NOMO-1 treated with DMSO at 0.1 percent for 48 hours (cell line): Measurements from ENCODE around the gene NMNAT1.
"Not testable (repeated sequence)": the region's sequence is repeated elsewhere in the genome, so short reads cannot be mapped to it uniquely, and the experiment has no call there.

Experiments used
- DNase-seq: peaks from one replicate; lab custom pipeline; 2025; ENCODE audit not compliant: unreplicated experiment; lab: John Stamatoyannopoulos, UW

NMNAT1 gene

DNA sequence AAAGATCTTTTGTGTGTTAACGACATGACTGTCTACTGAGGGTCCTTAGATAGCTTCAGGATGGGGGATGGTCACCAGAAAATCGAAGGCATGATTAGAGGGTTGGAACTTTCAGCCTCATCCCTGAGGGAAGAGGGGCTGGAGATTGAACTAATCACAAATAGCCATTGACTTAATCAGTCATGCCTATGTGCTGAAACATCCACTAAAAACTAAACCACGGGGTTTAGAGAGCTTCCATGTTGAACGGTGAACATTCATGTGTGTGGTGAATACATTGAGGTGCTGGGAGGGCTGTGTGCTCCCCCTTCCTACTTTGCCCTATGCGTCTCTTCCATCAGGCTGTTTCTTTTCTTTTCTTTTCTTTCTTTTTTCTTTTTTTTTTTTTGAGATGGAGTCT is 70.7 kb downstream of the NMNAT1 start:
- DNase-seq: no peak

DNA sequence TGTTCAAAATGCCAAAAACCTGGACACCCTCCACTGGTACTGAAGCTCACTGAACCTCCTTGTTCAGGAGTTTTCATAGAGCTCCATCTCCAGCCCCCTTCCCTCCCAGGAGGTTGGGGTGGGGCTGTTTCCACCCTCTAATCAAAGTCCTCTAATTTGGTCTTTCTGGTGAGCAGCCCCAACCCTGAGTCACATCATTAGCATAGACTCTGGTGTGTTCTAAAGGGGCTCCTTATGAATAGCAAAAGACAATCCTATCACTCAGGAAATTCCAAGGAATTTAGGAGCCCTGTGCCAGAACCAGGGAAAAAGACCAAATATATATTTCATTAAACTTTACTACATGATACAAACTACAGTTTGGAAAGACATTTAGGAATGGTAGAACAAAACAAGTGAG is 76.3 kb downstream of the NMNAT1 start:
- no peak for DNase-seq

DNA sequence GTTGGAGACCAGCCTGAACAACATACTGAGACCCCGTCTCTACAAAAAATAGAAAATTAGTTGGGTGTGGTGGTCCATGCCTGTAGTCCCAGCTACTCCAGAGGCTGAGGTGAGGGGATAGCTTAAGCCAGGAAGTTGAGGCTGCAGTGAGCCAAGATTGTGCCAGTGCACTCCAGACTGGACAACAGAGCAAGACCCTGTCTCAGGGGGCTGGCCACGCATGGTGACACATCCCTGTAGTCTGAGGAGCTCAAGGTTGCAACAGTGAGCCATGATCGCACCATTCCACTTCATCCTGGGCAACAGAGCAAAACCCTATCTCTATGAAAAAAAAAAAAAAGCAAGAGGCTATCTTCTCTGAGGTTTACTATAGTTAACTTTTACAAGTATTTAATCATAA is 76.8 kb downstream of the NMNAT1 start:
- no peak for DNase-seq

DNA sequence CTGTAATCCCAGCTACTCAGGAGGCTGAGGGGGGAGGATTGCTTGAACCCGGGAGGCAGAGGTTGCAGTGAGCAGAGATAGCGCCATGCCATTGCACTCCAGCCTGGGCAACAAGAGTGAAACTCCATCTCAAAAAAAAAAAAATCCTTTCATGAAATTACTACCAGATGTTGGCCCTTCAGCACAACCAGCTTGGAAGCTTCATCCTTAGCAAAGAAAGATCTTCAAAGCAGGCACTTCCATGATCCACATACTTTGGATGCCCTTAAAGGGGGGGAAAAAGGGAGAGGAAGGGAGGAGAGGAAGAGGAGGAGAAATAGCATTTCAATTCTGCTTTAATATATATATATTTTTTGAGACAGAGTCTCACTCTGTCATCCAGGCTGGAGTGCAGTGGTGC is 77.4 kb downstream of the NMNAT1 start:
- not testable (repeated sequence) for DNase-seq

DNA sequence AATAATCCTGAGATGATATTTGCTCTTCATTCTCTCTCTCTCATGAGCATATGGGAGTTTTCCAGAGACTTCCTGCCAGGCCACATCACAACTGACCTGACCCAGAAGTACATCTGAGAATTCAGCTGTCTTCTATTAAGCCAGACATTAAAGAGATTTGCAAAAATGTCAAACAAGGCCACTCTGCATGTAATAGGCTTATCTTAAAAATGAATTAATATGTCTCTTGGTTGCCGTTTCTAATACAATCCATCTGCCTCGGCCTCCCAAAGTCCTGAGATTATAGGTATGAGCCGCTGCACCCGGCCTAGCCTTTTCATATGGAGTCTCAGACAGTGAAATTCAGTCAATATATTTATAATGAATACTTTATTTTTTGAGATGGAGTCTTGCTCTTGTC is 78.7 kb downstream of the NMNAT1 start:
- DNase-seq: not testable (repeated sequence)

DNA sequence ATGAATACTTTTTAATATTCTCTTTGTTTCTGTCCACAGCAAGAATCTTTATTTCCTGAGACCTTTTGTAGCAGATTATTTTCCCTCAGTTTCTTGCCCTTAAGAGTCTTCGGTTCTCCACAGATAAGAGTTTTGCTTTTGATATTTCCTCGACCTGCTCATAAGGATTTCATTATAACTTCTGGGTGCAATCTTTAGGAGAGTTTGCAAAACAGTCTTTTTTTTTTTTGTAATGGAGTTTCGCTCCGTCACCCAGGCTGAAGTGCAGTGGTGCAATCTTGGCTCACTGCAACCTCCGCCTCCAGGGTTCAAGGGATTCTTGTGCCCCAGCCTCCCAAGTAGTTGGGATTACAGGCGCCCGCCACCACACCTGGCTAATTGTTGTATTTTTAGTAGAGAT is 79.4 kb downstream of the NMNAT1 start:
- DNase-seq: no peak

DNA sequence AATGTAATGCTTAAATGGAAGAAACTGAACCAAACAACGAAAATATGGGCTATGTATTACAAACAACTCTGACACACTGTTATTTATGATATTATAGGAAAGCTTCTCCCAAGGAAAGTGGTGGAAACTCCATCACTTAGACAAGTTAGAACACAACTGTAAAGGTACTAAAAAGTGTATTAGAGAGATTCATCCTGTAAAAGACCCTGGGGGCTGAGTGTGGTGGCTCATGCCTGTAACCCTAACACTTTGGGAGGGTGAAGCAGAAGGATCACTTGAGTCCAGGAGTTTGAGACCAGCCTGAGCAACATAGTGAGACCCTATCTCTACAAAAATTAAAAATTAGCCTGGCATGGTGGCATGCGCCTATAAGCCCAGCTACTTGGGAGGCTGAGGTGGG is 82.1 kb downstream of the NMNAT1 start:
- DNase-seq: no peak

DNA sequence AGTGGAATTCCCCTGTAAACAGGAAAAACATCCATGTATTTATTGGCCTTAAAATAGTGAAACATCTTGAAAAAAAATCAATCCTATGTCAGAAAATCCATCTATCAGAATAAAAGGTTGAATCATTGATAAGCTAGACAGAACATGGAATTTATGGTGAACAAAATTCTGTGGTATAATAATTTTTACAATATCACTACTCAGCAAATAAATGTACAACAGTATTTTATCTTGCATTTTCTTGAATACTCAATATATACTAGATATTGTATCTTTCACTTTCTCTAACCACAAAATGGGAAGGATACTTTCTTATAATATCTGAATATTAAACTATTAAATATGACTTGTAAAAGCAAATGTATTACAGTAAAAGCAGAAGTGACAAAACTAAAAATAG is 83.8 kb downstream of the NMNAT1 start:
- peak; percentile 20 for DNase-seq

DNA sequence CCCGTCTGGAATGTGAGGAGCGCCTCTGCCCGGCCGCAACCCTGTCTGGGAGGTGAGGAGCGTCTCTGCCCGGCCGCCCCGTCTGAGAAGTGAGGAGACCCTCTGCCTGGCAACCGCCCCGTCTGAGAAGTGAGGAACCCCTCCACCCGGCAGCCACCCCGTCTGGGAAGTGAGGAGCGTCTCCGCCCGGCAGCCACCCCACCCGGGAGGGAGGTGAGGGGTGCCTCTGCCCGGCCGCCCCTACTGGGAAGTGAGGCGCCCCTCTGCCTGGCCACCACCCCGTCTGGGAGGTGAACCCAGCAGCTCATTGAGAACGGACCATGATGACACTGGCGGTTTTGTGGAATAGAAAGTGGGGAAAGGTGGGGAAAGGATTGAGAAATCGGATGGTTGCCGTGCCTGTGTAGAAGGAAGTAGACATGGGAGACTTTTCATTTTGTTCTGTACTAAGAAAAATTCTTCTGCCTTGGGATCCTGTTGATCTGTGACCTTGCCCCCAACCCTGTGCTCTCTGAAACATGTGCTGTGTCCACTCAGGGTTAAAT is 85.8 kb downstream of the NMNAT1 start:
- peak; percentile 65 for DNase-seq

DNA sequence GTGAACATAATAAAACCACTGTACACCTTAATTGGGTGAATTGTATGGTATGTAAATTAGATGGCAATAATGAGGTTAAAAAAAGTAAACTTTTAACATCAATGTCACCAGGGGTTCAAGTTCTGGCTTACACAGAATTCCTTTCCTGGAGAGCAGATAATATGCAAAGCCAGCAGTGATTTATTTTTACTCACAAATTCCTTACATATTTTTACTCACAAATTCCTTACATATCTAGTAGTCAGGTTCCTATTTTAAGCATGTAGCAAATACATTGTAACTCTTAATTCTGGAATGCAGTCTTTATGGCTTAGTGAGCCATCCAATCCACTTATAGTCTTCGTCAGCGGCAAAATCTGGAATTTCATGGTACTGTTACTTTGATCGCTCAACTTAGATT is 88.2 kb downstream of the NMNAT1 start:
- no peak for DNase-seq

DNA sequence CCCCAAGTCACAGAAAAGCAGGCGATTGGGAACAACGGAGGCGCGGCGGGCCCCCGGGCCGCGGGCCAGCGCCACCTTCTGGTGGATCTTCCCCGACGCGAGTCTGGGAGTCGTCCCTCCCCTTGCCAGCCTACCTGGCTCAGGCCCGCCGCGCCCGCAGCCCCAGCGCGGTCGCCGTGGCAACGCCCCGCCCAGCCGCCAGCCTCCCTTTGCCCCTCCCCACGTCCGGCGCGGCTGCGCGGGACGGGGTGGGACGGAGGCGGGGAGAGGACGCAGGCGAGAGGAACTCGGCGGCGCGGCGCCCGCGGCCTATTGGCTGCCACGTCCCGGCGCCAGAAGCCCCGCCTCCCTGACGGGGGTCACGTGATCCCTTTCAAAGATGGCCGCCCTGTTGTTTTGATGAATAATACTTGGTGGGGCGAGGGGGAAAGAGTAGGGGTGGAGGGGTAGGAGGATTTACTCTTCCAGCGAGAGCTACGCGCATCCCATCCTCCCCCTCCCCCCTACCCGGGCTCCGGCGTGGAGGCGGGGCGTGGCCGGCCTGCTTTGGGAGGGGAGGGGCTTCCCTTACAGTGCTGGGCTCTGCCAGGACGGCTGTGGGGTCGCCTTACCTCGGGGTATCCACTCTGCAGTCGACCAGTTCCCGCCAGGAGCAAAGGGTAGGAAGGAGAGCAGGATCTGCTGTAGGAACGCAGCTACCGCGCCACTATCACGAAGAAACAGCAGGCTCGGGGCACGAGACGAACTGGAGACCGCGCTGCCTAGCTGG is 89.5 kb downstream of the NMNAT1 start, which contains the start of gene UBE4B:
UBE4B (plus strand) TSS at position 369 of the 769 bp plus-strand sequence. CDS start 713 bp downstream, outside the sequence.
- DNase-seq: peak; percentile 96

DNA sequence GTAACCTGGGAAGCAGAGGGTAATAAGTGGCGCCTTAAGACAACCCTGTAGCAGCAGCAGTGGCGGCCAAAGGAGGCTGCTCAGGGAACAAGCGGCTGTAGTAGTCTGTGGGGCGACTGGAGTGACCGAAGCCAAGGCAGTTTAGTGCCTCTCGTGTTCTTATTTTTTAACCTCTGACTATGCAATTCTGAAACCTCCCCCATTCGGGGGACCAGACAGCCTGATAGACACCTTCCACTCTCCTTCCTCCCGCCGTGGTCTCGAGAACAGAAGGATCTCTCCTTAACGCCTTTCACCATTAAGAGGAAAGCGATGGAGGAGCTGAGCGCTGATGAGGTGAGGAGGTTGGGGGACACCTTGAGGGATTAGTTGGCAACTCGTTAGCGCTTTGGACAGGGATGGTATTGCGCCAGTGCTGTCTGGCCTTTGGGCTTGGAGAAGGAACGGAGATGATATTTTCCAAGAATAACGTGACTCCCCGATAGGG is 90.1 kb downstream of the NMNAT1 start:
- peak; percentile 38 for DNase-seq
